GDM1 (cell line): ENCODE data around the gene WDR62.

Experiments
- DNase-seq: peaks from one replicate; lab custom pipeline; 2025; lab: John Stamatoyannopoulos, UW

Gene WDR62

GRCh38 chr19:36054733-36055686 lies at the start of gene WDR62:
Gene WDR62, plus strand, starts transcription at chr19:36054897. Its CDS starts 75 bp downstream, at chr19:36054972.
- peak; percentile 92 for DNase-seq

GRCh38 chr19:36006955-36007354 lies 47.7 kb upstream of the WDR62 start:
- DNase-seq = no peak

- no peak for DNase-seq
Observed at GRCh38 chr19:36008336-36008978, 46.2 kb upstream of the WDR62 start, which contains the start of gene SYNE4. Gene SYNE4, minus strand, starts transcription at chr19:36008813. Its CDS starts 132 bp downstream, at chr19:36008681.

- DNase-seq = no peak
Observed at GRCh38 chr19:36009220-36009619, 45.5 kb upstream of the WDR62 start.

GRCh38 chr19:36009633-36010379 lies 44.9 kb upstream of the WDR62 start:
- DNase-seq = no peak

- DNase-seq = no peak
Observed at GRCh38 chr19:36010402-36010801, 44.3 kb upstream of the WDR62 start.

- no peak for DNase-seq
Observed at GRCh38 chr19:36013280-36014011, 41.3 kb upstream of the WDR62 start.

GRCh38 chr19:36014012-36014924 lies 40.4 kb upstream of the WDR62 start, which contains the start of gene ALKBH6:
Gene ALKBH6, minus strand, starts transcription at chr19:36014213. Its CDS starts 816 bp downstream, at chr19:36013397.
- peak; percentile 97 for DNase-seq

- no peak for DNase-seq
Observed at GRCh38 chr19:36019061-36019670, 35.5 kb upstream of the WDR62 start.

- no peak for DNase-seq
Observed at GRCh38 chr19:36023432-36023831, 31.3 kb upstream of the WDR62 start.

GRCh38 chr19:36025541-36025940 lies 29.2 kb upstream of the WDR62 start:
- no peak for DNase-seq

GRCh38 chr19:36026091-36026876 lies 28.4 kb upstream of the WDR62 start:
- no peak for DNase-seq

GRCh38 chr19:36027696-36028095 lies 27.0 kb upstream of the WDR62 start:
- no peak for DNase-seq

GRCh38 chr19:36028313-36029041 lies 26.2 kb upstream of the WDR62 start:
- no peak for DNase-seq

GRCh38 chr19:36030264-36031148 lies 24.2 kb upstream of the WDR62 start:
- no peak for DNase-seq

GRCh38 chr19:36031308-36031707 lies 23.4 kb upstream of the WDR62 start:
- no peak for DNase-seq
